ENCODE measurements around the gene SNX10.

The SNX10 gene

DNA sequence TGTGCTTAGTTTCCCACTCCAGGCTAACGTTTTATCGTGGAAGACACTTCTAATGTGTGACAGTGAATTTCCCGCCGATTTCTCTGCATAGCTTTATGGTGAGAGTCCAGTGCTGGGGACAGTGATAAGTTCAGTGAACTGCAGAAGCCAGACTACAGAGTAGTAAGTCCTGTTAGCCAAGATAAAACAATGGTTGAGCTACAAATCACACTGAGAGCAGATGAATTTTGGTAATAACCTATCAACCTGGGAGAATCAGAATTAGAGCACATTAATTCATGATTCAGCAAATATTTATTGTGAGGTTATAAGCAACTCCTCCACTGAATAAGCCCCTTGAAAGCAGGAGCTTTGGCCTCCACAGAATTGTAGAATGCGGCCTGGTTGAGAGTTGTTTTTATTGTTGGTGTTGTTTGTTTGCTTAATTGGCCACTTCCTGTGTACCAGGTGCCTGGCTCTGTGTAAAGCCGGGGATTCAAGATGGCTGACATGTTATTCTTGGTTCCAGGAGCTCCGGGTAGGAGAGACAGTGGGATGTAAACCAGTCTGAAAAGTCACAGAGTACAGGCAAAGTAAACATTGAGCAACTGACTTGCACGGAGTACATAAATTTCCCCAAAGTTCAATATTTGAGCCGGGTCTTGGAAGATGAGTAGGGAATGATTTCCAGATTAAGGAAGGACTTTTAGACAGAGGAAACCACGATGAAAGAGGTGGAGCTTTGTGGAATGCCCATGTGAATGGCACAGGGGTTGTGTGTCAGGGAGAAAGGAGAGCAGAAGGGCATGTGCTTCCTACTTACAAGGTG is 112.7 kb downstream of the SNX10 start:
- TF ChIP-seq, protein P1, sequence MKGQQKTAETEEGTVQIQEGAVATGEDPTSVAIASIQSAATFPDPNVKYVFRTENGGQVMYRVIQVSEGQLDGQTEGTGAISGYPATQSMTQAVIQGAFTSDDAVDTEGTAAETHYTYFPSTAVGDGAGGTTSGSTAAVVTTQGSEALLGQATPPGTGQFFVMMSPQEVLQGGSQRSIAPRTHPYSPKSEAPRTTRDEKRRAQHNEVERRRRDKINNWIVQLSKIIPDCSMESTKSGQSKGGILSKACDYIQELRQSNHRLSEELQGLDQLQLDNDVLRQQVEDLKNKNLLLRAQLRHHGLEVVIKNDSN (IDR thresholded peaks at IDR 0.05), result no peak
- TF ChIP-seq CREB1 (IDR thresholded peaks at IDR 0.05; ENCODE audit: low read depth) (no peak), TEAD4 (IDR thresholded peaks at IDR 0.05) (no peak), EP300 (IDR thresholded peaks at IDR 0.05; ENCODE audit: borderline replicate concordance) (no peak), NFIC (IDR thresholded peaks at IDR 0.05) (no peak), TAF1 (IDR thresholded peaks at IDR 0.05; ENCODE audit: low read depth) (no peak), RAD21 (IDR thresholded peaks at IDR 0.05; ENCODE audit: low read depth) (no peak), ZBTB7A (IDR thresholded peaks at IDR 0.05; ENCODE audit: low read depth) (no peak), FOXM1 (IDR thresholded peaks at IDR 0.05; ENCODE audit: borderline replicate concordance, low read depth) (no peak), EGR1 (IDR thresholded peaks at IDR 0.05) (no peak), TCF12 (IDR thresholded peaks at IDR 0.05; ENCODE audit: low read depth) (no peak), YY1 (IDR thresholded peaks at IDR 0.05; ENCODE audit: low read depth) (no peak), CEBPB (IDR thresholded peaks at IDR 0.05) (no peak)
- TF ChIP-seq, protein P2, sequence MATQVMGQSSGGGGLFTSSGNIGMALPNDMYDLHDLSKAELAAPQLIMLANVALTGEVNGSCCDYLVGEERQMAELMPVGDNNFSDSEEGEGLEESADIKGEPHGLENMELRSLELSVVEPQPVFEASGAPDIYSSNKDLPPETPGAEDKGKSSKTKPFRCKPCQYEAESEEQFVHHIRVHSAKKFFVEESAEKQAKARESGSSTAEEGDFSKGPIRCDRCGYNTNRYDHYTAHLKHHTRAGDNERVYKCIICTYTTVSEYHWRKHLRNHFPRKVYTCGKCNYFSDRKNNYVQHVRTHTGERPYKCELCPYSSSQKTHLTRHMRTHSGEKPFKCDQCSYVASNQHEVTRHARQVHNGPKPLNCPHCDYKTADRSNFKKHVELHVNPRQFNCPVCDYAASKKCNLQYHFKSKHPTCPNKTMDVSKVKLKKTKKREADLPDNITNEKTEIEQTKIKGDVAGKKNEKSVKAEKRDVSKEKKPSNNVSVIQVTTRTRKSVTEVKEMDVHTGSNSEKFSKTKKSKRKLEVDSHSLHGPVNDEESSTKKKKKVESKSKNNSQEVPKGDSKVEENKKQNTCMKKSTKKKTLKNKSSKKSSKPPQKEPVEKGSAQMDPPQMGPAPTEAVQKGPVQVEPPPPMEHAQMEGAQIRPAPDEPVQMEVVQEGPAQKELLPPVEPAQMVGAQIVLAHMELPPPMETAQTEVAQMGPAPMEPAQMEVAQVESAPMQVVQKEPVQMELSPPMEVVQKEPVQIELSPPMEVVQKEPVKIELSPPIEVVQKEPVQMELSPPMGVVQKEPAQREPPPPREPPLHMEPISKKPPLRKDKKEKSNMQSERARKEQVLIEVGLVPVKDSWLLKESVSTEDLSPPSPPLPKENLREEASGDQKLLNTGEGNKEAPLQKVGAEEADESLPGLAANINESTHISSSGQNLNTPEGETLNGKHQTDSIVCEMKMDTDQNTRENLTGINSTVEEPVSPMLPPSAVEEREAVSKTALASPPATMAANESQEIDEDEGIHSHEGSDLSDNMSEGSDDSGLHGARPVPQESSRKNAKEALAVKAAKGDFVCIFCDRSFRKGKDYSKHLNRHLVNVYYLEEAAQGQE (IDR thresholded peaks at IDR 0.05; ENCODE audit: low read depth), result no peak
- TF ChIP-seq, protein P3, sequence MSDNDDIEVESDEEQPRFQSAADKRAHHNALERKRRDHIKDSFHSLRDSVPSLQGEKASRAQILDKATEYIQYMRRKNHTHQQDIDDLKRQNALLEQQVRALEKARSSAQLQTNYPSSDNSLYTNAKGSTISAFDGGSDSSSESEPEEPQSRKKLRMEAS (IDR thresholded peaks at IDR 0.05), result no peak

DNA sequence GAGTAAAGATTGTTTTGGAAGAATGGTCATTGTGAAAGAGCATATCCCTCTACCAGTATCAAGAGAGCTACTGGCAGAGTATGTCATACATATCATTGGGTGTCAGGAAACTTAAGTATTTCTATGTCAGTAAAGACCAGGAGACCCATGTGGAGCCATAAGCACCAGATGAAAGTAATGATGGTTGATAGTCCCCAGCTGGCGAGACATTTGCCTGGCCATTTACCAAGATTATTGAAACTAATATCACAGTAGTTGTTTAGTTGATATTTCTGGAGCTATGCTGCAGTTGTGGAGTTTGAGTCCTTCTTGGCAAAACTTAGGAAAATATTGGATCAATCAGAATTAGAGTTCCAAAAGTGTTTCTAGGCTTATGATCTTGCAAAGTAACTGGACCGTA is 114.8 kb downstream of the SNX10 start:
- TF ChIP-seq, protein P1 (IDR thresholded peaks at IDR 0.05), result no peak
- TF ChIP-seq EP300 (IDR thresholded peaks at IDR 0.05; ENCODE audit: borderline replicate concordance) (no peak), CEBPB (IDR thresholded peaks at IDR 0.05) (no peak), NFIC (IDR thresholded peaks at IDR 0.05) (no peak), TAF1 (IDR thresholded peaks at IDR 0.05; ENCODE audit: low read depth) (no peak)
- TF ChIP-seq, protein P2 (IDR thresholded peaks at IDR 0.05; ENCODE audit: low read depth), result no peak
- TF ChIP-seq, protein P3 (IDR thresholded peaks at IDR 0.05), result no peak

DNA sequence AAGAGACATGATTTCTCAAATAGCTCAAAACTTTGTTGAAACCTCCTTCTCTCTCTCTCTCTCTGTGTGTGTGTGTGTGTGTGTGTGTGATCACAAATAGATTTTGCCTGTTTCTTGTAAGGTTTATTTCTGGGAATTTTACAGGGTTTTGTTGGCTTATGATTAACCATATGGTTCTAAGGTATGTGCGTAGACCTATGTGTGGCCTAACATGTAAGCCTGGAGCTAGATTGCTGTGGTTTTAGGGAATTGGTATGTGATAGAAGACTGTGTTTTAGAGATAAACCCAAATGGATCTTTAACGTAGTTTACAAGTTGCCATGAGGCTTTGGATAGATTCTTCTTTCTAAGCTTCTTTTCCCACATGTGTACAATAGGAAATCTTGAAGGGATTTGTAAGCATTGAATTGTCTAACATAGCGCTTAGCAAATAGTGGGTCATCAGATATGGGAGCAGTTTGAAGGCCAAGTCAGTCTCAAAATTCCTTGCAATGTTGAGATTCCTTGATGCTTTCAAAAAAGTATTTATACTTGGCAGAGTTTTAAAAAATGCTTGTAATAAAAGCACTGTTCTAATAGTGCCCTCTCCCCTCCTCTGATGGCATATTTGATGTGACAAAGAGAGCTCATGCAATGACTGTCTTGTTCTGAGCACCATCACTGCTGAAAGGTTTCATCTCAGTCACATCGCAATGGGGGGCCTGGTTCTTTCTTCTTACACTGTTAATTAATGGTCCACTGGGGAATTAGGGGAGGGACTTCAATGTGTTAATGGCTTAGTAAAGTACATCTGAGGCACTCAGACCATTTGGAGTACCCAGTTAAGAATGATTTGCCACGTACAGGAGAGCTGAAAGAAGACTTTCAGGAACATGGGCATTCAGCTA is 118.2 kb downstream of the SNX10 start:
- TF ChIP-seq TAF1 (IDR thresholded peaks at IDR 0.05; ENCODE audit: low read depth) (no peak), TEAD4 (IDR thresholded peaks at IDR 0.05) (no peak), YY1 (IDR thresholded peaks at IDR 0.05; ENCODE audit: low read depth) (no peak), CREB1 (IDR thresholded peaks at IDR 0.05; ENCODE audit: low read depth) (no peak), EP300 (IDR thresholded peaks at IDR 0.05; ENCODE audit: borderline replicate concordance) (no peak), RAD21 (IDR thresholded peaks at IDR 0.05; ENCODE audit: low read depth) (no peak), FOXM1 (IDR thresholded peaks at IDR 0.05; ENCODE audit: borderline replicate concordance, low read depth) (no peak), EGR1 (IDR thresholded peaks at IDR 0.05) (no peak), NFIC (IDR thresholded peaks at IDR 0.05) (no peak), ZBTB7A (IDR thresholded peaks at IDR 0.05; ENCODE audit: low read depth) (no peak), CEBPB (IDR thresholded peaks at IDR 0.05) (no peak), TCF12 (IDR thresholded peaks at IDR 0.05; ENCODE audit: low read depth) (no peak)
- TF ChIP-seq, protein P1 (IDR thresholded peaks at IDR 0.05), result no peak
- TF ChIP-seq, protein P3 (IDR thresholded peaks at IDR 0.05), result no peak
- TF ChIP-seq, protein P2 (IDR thresholded peaks at IDR 0.05; ENCODE audit: low read depth), result no peak

Data from Ishikawa (cell line).